Measurements from ENCODE around the gene RGS1. TPM values are rescaled to one million over a fixed set of nuclear protein-coding genes. Genes with fewer than 3 reads are reported as not detected.

The RGS1 gene
- total and polyA plus RNA-seq, 2 of the 8 experiments (the other 6 are each of a cell fraction or from before 2014, with no cell fraction given), result not detected

DNA sequence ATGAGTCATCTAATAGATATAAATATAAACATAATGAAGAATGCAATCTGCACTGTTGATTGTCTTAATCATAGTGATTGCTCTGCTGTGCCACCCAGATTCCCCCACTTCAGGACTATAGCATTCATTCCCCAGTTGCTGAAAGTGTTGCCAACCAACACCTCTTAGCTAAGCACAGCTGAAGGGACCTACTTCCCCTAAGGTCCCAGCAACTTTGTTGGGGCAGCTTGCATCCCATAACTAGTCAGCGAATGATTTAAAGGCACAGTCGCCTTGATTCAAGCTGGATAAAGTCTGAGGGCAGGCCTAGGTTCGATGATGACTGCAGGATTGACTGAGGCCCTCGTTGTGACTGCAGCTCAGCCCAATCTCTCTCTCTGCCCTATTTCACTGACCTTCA is 14.3 kb upstream of the RGS1 start (continued):
- TF ChIP-seq, protein P1, sequence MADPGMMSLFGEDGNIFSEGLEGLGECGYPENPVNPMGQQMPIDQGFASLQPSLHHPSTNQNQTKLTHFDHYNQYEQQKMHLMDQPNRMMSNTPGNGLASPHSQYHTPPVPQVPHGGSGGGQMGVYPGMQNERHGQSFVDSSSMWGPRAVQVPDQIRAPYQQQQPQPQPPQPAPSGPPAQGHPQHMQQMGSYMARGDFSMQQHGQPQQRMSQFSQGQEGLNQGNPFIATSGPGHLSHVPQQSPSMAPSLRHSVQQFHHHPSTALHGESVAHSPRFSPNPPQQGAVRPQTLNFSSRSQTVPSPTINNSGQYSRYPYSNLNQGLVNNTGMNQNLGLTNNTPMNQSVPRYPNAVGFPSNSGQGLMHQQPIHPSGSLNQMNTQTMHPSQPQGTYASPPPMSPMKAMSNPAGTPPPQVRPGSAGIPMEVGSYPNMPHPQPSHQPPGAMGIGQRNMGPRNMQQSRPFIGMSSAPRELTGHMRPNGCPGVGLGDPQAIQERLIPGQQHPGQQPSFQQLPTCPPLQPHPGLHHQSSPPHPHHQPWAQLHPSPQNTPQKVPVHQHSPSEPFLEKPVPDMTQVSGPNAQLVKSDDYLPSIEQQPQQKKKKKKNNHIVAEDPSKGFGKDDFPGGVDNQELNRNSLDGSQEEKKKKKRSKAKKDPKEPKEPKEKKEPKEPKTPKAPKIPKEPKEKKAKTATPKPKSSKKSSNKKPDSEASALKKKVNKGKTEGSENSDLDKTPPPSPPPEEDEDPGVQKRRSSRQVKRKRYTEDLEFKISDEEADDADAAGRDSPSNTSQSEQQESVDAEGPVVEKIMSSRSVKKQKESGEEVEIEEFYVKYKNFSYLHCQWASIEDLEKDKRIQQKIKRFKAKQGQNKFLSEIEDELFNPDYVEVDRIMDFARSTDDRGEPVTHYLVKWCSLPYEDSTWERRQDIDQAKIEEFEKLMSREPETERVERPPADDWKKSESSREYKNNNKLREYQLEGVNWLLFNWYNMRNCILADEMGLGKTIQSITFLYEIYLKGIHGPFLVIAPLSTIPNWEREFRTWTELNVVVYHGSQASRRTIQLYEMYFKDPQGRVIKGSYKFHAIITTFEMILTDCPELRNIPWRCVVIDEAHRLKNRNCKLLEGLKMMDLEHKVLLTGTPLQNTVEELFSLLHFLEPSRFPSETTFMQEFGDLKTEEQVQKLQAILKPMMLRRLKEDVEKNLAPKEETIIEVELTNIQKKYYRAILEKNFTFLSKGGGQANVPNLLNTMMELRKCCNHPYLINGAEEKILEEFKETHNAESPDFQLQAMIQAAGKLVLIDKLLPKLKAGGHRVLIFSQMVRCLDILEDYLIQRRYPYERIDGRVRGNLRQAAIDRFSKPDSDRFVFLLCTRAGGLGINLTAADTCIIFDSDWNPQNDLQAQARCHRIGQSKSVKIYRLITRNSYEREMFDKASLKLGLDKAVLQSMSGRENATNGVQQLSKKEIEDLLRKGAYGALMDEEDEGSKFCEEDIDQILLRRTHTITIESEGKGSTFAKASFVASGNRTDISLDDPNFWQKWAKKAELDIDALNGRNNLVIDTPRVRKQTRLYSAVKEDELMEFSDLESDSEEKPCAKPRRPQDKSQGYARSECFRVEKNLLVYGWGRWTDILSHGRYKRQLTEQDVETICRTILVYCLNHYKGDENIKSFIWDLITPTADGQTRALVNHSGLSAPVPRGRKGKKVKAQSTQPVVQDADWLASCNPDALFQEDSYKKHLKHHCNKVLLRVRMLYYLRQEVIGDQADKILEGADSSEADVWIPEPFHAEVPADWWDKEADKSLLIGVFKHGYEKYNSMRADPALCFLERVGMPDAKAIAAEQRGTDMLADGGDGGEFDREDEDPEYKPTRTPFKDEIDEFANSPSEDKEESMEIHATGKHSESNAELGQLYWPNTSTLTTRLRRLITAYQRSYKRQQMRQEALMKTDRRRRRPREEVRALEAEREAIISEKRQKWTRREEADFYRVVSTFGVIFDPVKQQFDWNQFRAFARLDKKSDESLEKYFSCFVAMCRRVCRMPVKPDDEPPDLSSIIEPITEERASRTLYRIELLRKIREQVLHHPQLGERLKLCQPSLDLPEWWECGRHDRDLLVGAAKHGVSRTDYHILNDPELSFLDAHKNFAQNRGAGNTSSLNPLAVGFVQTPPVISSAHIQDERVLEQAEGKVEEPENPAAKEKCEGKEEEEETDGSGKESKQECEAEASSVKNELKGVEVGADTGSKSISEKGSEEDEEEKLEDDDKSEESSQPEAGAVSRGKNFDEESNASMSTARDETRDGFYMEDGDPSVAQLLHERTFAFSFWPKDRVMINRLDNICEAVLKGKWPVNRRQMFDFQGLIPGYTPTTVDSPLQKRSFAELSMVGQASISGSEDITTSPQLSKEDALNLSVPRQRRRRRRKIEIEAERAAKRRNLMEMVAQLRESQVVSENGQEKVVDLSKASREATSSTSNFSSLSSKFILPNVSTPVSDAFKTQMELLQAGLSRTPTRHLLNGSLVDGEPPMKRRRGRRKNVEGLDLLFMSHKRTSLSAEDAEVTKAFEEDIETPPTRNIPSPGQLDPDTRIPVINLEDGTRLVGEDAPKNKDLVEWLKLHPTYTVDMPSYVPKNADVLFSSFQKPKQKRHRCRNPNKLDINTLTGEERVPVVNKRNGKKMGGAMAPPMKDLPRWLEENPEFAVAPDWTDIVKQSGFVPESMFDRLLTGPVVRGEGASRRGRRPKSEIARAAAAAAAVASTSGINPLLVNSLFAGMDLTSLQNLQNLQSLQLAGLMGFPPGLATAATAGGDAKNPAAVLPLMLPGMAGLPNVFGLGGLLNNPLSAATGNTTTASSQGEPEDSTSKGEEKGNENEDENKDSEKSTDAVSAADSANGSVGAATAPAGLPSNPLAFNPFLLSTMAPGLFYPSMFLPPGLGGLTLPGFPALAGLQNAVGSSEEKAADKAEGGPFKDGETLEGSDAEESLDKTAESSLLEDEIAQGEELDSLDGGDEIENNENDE (IDR thresholded peaks at IDR 0.05; ENCODE audit: insufficient replicate concordance, low read length), result no peak
- no peak for TF ChIP-seq SIN3A (conservative IDR thresholded peaks at IDR 0.05 in 1 of 2, IDR thresholded peaks at IDR 0.05 in 1 of 2; ENCODE audit: low read depth in 1 of 2, low read length in 2 of 2)
- no peak for TF ChIP-seq HDAC6 (IDR thresholded peaks at IDR 0.05; ENCODE audit: low read depth, low read length)
- TF ChIP-seq SAP30 (IDR thresholded peaks at IDR 0.05; ENCODE audit: insufficient read depth, insufficient replicate concordance, low read length), result no peak
